Endothelial cell (in vitro differentiated cells): ENCODE measurements around the gene METAP1. TPM values are rescaled to one million over a fixed set of nuclear protein-coding genes. Genes with fewer than 3 reads are reported as not detected.

Source experiments
- DNase-seq: peaks from one replicate; pipeline ENCODE4 v3.0.0; 2021; ENCODE audit warnings: low spot score
- H3K27ac Mint-ChIP-seq: one replicate; pipeline ENCODE4 v1.8.0; 2021; ENCODE audit warnings: mixed read lengths, inconsistent platforms; ENCODE audit not compliant: unreplicated experiment
- H3K27me3 Mint-ChIP-seq: one replicate; pipeline ENCODE4 v1.8.0; 2021; ENCODE audit warnings: mild to moderate bottlenecking, moderate library complexity, mixed read lengths, inconsistent platforms; ENCODE audit not compliant: unreplicated experiment
- H3K36me3 Mint-ChIP-seq: one replicate; pipeline ENCODE4 v1.8.0; 2021; ENCODE audit warnings: mild to moderate bottlenecking, low read depth, mixed read lengths, inconsistent platforms; ENCODE audit not compliant: unreplicated experiment
- H3K4me1 Mint-ChIP-seq: one replicate; pipeline ENCODE4 v1.8.0; 2021; ENCODE audit warnings: mild to moderate bottlenecking, mixed read lengths, inconsistent platforms; ENCODE audit not compliant: unreplicated experiment
- H3K4me3 Mint-ChIP-seq: one replicate; pipeline ENCODE4 v1.8.0; 2021; ENCODE audit warnings: mild to moderate bottlenecking, mixed read lengths, inconsistent platforms; ENCODE audit not compliant: unreplicated experiment
- H3K9me3 Mint-ChIP-seq: one replicate; pipeline ENCODE4 v1.8.0; 2021; ENCODE audit warnings: mixed read lengths, inconsistent platforms; ENCODE audit not compliant: unreplicated experiment
- total RNA-seq: library from RNA; stranded (reverse); fragmentation: NEBNext Ultra II Directional; extraction: Animal tissue kit (Norgen Biotek cat#: 25700); gene quantifications from one replicate; pipeline ENCODE4 v1.2.1, GENCODE V29; 2021; ENCODE audit not compliant: unreplicated experiment
- TF ChIP-seq, protein P1 (sequence below): fragments of 200-600 bp; sonication (generic); IDR thresholded peaks from one replicate; pipeline ENCODE4 v1.5.0; 2021; ENCODE audit warnings: antibody characterized with exemption; ENCODE audit not compliant: unreplicated experiment

The METAP1 gene
- total RNA-seq, 1 donor from 2014 or later, result 31.4 TPM

DNA sequence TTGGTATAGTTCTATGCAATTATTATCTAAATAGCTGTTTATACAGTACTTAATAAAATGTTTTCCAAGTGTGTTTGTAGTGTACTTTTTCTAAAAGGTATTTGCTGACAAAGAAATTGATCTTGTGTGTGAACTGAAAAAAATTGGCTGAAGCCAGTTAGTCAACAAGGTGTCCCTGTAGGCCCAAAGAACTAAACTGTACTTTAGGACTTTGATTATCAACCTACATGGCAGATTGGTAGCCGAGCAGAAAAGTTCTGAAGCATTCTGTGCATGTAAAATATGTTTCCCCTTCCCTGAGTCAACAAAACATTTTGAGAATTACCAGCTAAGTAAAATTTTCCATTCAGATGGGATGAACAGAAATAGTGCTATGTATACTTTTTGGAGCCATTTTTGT, 72.1 kb downstream of the METAP1 start:
- Mint-ChIP-seq H3K4me3 (no peak overlapping the region), H3K27ac (no peak overlapping the region), H3K36me3 (peaks cover 32% of the 10 kb centered on the region), H3K27me3 (no peaks in the 10 kb centered on the region), H3K9me3 (no peaks in the 10 kb centered on the region), H3K4me1 (no peaks in the 10 kb centered on the region)
- DNase-seq, result no peak
- TF ChIP-seq, protein P1, sequence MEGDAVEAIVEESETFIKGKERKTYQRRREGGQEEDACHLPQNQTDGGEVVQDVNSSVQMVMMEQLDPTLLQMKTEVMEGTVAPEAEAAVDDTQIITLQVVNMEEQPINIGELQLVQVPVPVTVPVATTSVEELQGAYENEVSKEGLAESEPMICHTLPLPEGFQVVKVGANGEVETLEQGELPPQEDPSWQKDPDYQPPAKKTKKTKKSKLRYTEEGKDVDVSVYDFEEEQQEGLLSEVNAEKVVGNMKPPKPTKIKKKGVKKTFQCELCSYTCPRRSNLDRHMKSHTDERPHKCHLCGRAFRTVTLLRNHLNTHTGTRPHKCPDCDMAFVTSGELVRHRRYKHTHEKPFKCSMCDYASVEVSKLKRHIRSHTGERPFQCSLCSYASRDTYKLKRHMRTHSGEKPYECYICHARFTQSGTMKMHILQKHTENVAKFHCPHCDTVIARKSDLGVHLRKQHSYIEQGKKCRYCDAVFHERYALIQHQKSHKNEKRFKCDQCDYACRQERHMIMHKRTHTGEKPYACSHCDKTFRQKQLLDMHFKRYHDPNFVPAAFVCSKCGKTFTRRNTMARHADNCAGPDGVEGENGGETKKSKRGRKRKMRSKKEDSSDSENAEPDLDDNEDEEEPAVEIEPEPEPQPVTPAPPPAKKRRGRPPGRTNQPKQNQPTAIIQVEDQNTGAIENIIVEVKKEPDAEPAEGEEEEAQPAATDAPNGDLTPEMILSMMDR, result no peak

DNA sequence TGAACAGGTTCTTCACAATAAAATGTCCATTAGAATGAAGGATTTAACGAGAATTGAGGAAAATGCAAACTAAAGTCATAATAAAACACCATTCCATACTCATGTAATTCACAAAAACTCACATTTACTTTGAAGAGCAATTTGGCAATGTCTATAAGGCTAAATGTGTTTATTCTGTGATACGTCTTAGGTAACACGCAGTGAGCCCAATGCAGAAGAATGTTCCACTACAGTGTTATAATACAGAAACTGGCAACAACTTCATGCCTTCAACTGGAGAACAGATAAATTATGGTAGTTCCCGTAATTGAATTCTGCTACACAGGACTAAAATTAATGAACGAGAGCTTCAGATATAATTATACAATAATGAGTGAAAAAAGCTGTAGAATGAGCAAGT, 75.6 kb downstream of the METAP1 start:
- TF ChIP-seq, protein P1, result no peak
- Mint-ChIP-seq H3K36me3 (peaks cover 33% of the 10 kb centered on the region), H3K27me3 (no peaks in the 10 kb centered on the region), H3K4me3 (peak overlapping the region; percentile 29), H3K27ac (no peak overlapping the region), H3K4me1 (no peaks in the 10 kb centered on the region), H3K9me3 (no peaks in the 10 kb centered on the region)
- DNase-seq, result no peak

DNA sequence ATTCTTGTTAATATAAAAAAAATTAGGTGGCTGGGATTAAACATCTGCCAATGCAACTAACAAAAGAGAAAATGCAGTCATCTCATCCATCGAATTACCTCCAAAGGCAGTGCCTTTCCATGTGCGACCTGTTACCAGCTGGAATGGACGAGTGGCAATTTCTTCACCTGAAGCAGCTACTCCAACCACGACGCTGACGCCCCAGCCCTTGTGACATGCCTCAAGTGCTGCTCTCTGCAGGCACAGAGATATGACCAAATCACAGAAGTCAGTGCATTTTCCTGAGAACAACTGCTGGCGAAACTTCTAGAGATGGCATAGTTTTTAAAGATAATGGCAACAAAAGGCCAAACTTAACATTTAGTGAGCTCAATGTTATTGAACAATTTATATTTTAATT, 79.3 kb downstream of the METAP1 start:
- no peaks in the 10 kb centered on the region for H3K27me3 Mint-ChIP-seq
- H3K9me3 Mint-ChIP-seq, result no peaks in the 10 kb centered on the region
- no peaks in the 10 kb centered on the region for H3K4me1 Mint-ChIP-seq
- TF ChIP-seq, protein P1, result no peak
- peaks cover 35% of the 10 kb centered on the region for H3K36me3 Mint-ChIP-seq
- DNase-seq, result no peak
- no peak overlapping the region for H3K4me3 Mint-ChIP-seq
- H3K27ac Mint-ChIP-seq, result no peak overlapping the region

DNA sequence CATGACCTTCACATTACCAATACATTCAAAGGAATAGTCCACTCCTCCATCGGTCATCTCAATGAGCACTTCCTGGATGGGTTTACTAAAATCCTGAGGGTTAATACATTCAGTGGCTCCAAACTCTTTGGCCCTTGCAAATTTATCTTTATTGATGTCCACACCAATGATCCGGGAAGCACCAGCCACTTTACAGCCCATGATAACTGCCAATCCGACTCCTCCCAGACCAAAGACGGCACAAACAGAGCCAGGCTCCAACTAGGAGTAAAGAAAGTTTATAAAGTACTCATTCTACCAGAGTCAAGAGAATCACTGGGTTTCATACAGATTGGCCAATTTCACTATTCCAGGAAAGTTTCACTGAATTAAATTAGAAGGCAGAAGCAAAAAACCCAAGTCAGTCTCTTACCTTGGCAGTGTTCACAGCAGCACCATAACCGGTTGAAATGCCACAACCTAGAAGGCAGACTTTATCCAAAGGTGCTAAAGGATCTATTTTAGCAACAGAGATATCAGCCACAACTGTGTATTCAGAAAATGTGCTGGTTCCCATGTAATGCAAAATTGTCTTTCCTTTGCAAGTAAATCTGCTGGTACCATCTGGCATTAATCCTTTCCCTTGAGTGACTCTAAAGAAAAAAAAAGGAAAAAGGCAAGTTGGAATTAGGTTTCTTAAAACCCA, 80.9 kb downstream of the METAP1 start:
- Mint-ChIP-seq H3K36me3 (peaks cover 40% of the 10 kb centered on the region), H3K4me3 (no peak overlapping the region), H3K9me3 (no peaks in the 10 kb centered on the region), H3K4me1 (no peaks in the 10 kb centered on the region), H3K27me3 (no peaks in the 10 kb centered on the region), H3K27ac (no peak overlapping the region)
- TF ChIP-seq, protein P1, result no peak
- DNase-seq, result no peak

DNA sequence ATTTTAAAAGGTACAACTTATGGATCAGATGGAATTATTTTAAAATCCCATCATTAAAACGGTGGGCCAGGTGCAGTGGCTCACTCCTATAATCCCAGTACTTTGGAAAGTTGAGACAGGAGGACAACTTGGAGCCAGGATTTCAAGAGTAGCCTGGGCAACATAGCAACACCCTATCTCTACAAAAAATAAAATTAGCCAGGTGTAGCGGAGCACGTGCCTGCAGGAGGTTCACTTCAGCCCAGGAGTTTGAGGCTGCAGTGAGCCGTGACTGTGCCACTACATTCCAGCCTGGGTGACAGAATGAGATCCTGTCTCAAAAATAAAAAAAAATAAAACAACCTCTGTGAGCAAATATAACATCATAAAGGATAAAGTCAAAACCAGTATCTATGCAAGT, 81.7 kb downstream of the METAP1 start:
- TF ChIP-seq, protein P1, result no peak
- no peak overlapping the region for H3K27ac Mint-ChIP-seq
- DNase-seq, result no peak
- no peaks in the 10 kb centered on the region for H3K27me3 Mint-ChIP-seq
- peaks cover 36% of the 10 kb centered on the region for H3K36me3 Mint-ChIP-seq
- no peaks in the 10 kb centered on the region for H3K9me3 Mint-ChIP-seq
- H3K4me3 Mint-ChIP-seq, result no peak overlapping the region
- H3K4me1 Mint-ChIP-seq, result no peaks in the 10 kb centered on the region
